GM18909 (cell line): ENCODE data around the gene ZNF317.
"Not testable (repeated sequence)": the region's sequence is repeated elsewhere in the genome, so short reads cannot be mapped to it uniquely, and the experiment has no call there.

ENCODE experiments used
- ATAC-seq: cut with Tn5 transposase; IDR thresholded peaks from one replicate; pipeline ENCODE4 v1.9.1; 2021; ENCODE audit warnings: mild to moderate bottlenecking; ENCODE audit not compliant: unreplicated experiment, poor library complexity

Gene ZNF317

GRCh38 chr19:9166846-9167245 lies 26.6 kb downstream of the ZNF317 start:
- no peak for ATAC-seq

GRCh38 chr19:9171393-9171991 lies 31.3 kb downstream of the ZNF317 start:
- no peak for ATAC-seq

- ATAC-seq: no peak
These were observed 35.1 kb downstream of the ZNF317 start for GRCh38 chr19:9175326-9175725.

- no peak for ATAC-seq
These were observed 38.7 kb downstream of the ZNF317 start, which contains the start of gene OR7D2 for GRCh38 chr19:9178901-9179300. Gene OR7D2 (plus strand): TSS chr19:9178979. CDS start chr19:9185782, 6,803 bp downstream.

- ATAC-seq: no peak
These were observed 42.8 kb downstream of the ZNF317 start for GRCh38 chr19:9183000-9183399.

- ATAC-seq: no peak
These were observed 47.0 kb downstream of the ZNF317 start for GRCh38 chr19:9187191-9187590.

- ATAC-seq: no peak
These were observed 49.3 kb downstream of the ZNF317 start for GRCh38 chr19:9189535-9189934.

GRCh38 chr19:9198044-9198443 lies 57.8 kb downstream of the ZNF317 start:
- ATAC-seq: not testable (repeated sequence)

GRCh38 chr19:9205501-9206113 lies 65.4 kb downstream of the ZNF317 start:
- no peak for ATAC-seq
